ENCODE results near the gene PRKAG2. TPM values are rescaled to one million over a fixed set of nuclear protein-coding genes. Genes with fewer than 3 reads are reported as not detected.
A peak's percentile ranks its signal among the peaks of the same experiment; 100 is the strongest.

Gene PRKAG2
- total and polyA plus RNA-seq, 2 experiments from 2014 or later = 9.1 to 14.9 TPM

GRCh38 chr7:151607464-151607867, 269.4 kb downstream of the PRKAG2 start:
- Histone ChIP-seq H3F3A (replicated peaks; ENCODE audit: low read depth) (no peaks in the 10 kb centered on the region), H3K4me3 (no peak overlapping the region), H3K27ac (ENCODE audit: low read depth) (no peak overlapping the region), H3K79me2 (replicated peaks; ENCODE audit: insufficient read depth) (no peaks in the 10 kb centered on the region), H3K27me3 (ENCODE audit: insufficient read depth) (no peaks in the 10 kb centered on the region), H3K4me2 (no peak overlapping the region), H3K36me3 (ENCODE audit: insufficient read depth) (no peaks in the 10 kb centered on the region), H3K4me1 (ENCODE audit: insufficient read depth) (no peaks in the 10 kb centered on the region), H2AFZ (no peak overlapping the region), H3K9me2 (ENCODE audit: insufficient read depth) (no peaks in the 10 kb centered on the region), H4K20me1 (replicated peaks; ENCODE audit: insufficient read depth) (no peaks in the 10 kb centered on the region)
- H3K27me3 Mint-ChIP-seq (ENCODE audit: insufficient read depth, low read depth, poor library complexity) = peaks cover 6% of the 10 kb centered on the region
- DNase-seq (ENCODE audit: low spot score) (no peak), ATAC-seq (no peak)
- H3K4me3 Mint-ChIP-seq = no peak overlapping the region
- H3K9me3 Mint-ChIP-seq = no peaks in the 10 kb centered on the region
- peaks cover 3% of the 10 kb centered on the region; the same call in 1 of the 3 replicates for H3K36me3 Mint-ChIP-seq (ENCODE audit: low read depth)
- peak overlapping the region; percentile 20; the same call in 1 of the 2 replicates for H3K27ac Mint-ChIP-seq
- TF ChIP-seq NANOG (IDR thresholded peaks at IDR 0.05; ENCODE audit: borderline replicate concordance) = no peak
- no peak for TF ChIP-seq ZNF462 (CRISPR knock-in tag; IDR thresholded peaks at IDR 0.05)
- no peak for TF ChIP-seq POLR2AphosphoS5 (IDR thresholded peaks at IDR 0.05; ENCODE audit: low read depth)
- TF ChIP-seq EZH2 (IDR thresholded peaks at IDR 0.05; ENCODE audit: low read depth, unreplicated experiment) = no peak
- TF ChIP-seq ZNF114 (CRISPR knock-in tag; IDR thresholded peaks at IDR 0.05) = no peak
- no peak for TF ChIP-seq EZH2phosphoT487 (IDR thresholded peaks at IDR 0.05; ENCODE audit: unreplicated experiment)
- H3K4me1 Mint-ChIP-seq = no peaks in the 10 kb centered on the region; the same call in 2 of the 3 replicates

- Mint-ChIP-seq H3K4me3 (no peak overlapping the region), H3K9me3 (no peaks in the 10 kb centered on the region), H3K4me1 (peaks cover 4% of the 10 kb centered on the region), H3K27me3 (ENCODE audit: insufficient read depth, low read depth, poor library complexity) (peaks cover 1% of the 10 kb centered on the region), H3K36me3 (ENCODE audit: low read depth) (peaks cover 3% of the 10 kb centered on the region; the same call in 1 of the 3 replicates), H3K27ac (no peak overlapping the region)
- H3K4me2 ChIP-seq = no peak overlapping the region
- H3K4me3 ChIP-seq = no peak overlapping the region
- no peak overlapping the region for H2AFZ ChIP-seq
- no peaks in the 10 kb centered on the region for H3K4me1 ChIP-seq (ENCODE audit: insufficient read depth)
- H3F3A ChIP-seq (replicated peaks; ENCODE audit: low read depth) = no peaks in the 10 kb centered on the region
- TF ChIP-seq NANOG (IDR thresholded peaks at IDR 0.05; ENCODE audit: borderline replicate concordance) (no peak), ZNF114 (CRISPR knock-in tag; IDR thresholded peaks at IDR 0.05) (no peak), CREB1 (CRISPR knock-in tag; IDR thresholded peaks at IDR 0.05; ENCODE audit: low read depth) (no peak), REST (IDR thresholded peaks at IDR 0.05; ENCODE audit: unreplicated experiment) (no peak)
- H4K20me1 ChIP-seq (replicated peaks; ENCODE audit: insufficient read depth) = 0 out of 2 replicates have a peak, but pooled peaks cover 5% of the 10 kb centered on the region
- H3K27me3 ChIP-seq (ENCODE audit: insufficient read depth) = no peaks in the 10 kb centered on the region
- ATAC-seq (no peak), DNase-seq (ENCODE audit: low spot score) (no peak)
- H3K36me3 ChIP-seq (ENCODE audit: insufficient read depth) = no peaks in the 10 kb centered on the region
- no peaks in the 10 kb centered on the region for H3K9me2 ChIP-seq (ENCODE audit: insufficient read depth)
- H3K79me2 ChIP-seq (replicated peaks; ENCODE audit: insufficient read depth) = no peaks in the 10 kb centered on the region
- no peak overlapping the region for H3K27ac ChIP-seq (ENCODE audit: low read depth)
Observed at GRCh38 chr7:151603951-151604350, 273.0 kb downstream of the PRKAG2 start.
